Loucy (cell line): ENCODE data around the gene ZBTB11.

Experiments
- CTCF ChIP-seq: fragments of 200-600 bp; sonication (generic); conservative IDR thresholded peaks from 2 replicates; pipeline ENCODE4 v1.5.1; 2014; ENCODE audit warnings: mild to moderate bottlenecking, antibody characterized with exemption, low read length
- EZH2phosphoT487 ChIP-seq: fragments of 200-600 bp; IDR thresholded peaks from 2 replicates; pipeline ENCODE4 v1.6.1; 2018; ENCODE audit warnings: antibody characterized with exemption, mild to moderate bottlenecking, moderate library complexity, borderline replicate concordance

- TF ChIP-seq EZH2phosphoT487 (no peak), CTCF (no peak)
Measured at GRCh38 chr3:101640256-101640655, 36.7 kb downstream of the ZBTB11 start.
